ENCODE results near the gene SLC36A3.
"Not testable (repeated sequence)": the region's sequence is repeated elsewhere in the genome, so short reads cannot be mapped to it uniquely, and the experiment has no call there.

SLC36A3 gene

DNA sequence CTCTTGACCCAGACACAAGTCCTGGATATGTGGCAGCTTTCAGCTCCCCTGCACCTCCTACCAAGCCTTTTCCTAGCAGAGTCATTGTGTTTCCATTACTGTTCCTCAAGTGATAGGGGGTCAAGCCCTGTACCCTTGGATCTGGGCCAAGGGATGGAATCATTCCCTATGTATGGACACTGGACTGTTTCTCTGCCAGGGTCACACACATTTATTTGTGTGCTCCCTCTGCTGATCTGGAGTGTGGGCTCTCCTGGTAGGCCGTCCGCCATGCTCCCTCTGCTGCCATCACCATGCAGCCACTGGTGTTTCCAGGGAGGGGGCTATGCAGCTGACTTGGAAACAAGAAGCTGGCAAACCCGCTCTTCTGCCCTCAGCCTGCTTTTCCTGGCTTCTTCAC is 41.0 kb downstream of the SLC36A3 start:
- in situ Hi-C loops (cut with MboI; ENCODE audit: low sequenced_read_pairs): no loop called here

DNA sequence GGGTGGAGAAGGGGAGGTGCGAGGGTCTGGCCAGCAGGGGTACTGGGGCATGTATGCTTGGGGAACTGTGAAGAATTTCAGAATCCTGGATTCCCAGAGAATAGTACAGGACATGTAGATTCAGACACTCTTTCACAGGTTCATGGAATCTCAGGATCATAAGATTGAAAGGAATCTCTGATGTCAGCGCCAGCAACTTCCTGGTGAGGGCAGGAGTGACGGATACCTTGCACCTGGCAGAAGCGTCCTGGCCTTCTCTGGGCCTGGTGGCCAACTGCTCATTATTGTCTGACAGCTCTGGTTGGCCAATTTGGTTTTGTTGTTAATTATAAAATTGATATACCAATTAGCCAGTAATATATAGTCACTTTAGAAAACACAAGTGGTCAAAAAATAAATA is 43.6 kb downstream of the SLC36A3 start:
- in situ Hi-C loops (cut with MboI; ENCODE audit: low sequenced_read_pairs): no loop called here

DNA sequence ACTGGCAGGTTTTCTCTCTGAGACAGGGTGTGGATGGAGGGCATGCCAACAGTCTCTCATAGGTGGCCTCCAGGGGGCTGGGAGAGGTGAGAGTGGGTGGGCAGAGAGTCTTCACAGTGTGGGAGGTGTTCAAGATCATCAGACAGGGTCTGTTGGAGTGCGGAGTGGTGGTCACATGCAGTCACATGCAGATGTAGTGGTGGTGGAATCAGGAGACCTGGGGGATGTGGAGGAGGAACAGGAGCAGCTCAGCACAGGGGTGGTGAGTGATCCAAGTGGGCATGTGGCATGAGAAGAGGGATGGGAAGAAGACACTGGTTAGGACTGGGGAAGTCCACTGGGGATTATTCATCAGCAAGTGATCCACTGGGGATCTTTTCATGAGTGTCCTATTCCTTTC is 44.8 kb downstream of the SLC36A3 start:
- in situ Hi-C loops (cut with MboI; ENCODE audit: low sequenced_read_pairs): no loop called here

DNA sequence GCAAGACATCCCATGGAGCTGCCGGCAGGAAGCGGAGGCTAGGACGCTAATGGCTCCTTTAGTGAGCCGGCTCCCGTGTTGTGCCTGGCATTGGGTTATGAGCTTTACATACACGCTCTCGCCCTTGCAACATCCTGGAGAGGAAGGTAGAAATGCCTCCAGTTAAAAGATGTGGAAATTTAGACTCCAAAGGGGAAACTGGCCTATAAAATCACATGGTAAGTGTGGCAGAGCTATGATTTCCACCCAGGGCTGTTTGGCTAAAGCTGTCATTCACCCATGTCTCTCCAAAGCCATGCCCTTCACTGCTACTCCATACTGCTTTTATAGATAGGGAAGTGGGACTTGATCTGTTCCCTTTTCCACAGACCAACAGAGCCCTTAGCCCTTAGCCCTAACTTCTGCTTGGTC is 45.4 kb downstream of the SLC36A3 start:
- in situ Hi-C loops (cut with MboI; ENCODE audit: low sequenced_read_pairs): no loop called here

DNA sequence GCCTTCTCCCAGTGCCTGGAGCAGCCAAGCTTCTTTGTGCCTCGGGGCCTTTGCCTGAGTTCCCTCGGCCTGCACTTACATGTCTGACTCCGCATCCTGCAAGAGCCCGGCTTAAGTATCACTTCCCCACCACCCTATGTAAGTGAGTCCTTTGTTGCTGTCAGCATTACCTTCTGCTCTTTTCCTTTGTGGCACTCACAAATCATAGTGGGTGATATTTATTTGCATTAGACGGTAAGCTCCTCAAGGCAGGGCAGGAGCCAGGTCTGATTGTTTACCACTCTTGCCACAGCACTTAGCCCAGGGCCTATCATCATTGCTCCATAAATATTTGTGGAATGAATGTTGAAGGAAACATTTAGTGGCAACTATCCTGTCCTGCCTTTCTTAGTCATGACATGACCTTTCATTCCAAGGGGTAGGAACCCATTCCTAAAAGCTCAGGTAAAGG is 45.8 kb downstream of the SLC36A3 start:
- in situ Hi-C loops (cut with MboI; ENCODE audit: low sequenced_read_pairs): no loop called here

DNA sequence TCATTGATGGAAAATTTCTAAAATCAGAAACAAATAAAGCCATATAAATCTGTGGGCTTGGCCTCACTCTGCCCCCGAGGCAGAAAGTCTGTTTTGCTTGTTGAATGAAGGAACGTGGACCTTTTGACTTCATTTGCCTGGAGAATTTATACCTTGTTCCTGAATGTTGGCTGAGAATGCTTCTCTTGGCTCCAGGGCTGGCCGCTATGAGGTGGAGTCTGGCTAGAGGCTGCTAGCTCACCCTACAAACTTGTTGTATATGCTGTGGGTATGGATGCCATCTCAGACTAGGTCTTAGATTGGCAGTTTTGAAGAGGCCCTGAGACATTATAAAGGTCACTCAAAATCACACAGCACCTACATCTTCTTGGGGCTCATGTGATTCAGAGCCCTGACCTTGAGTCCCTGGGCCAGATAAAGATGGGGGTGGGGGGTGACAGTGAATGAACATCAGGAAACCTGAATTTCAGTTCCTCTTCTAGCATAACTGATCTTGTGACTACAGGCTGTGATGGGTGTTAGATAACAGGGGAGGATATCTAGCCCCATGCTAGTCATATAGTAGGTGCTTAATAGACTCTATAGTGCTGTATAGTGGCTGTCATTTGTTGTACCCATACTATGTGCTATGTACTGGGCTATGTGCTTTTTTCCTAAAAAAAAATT is 47.8 kb downstream of the SLC36A3 start:
- in situ Hi-C loops (cut with MboI; ENCODE audit: low sequenced_read_pairs): no loop called here

DNA sequence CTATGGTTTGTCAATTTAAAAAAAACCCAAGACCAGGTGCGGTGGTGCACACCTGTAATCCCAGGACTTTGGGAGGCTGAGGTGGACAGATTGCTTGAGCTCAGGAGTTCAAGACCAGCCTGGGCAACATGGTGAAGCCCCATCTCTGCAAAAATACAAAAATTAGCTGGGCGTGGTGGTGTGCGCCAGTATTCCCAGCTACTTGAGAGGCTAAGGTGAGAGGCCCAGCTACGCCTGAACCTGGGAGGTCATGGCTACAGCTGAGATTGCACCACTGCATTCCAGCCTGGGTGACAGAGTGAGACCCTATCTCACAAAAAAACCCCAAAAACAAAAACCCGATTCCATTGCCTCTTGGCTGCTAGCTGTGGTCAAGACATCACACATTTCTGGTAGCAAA is 48.6 kb downstream of the SLC36A3 start:
- in situ Hi-C loops (cut with MboI; ENCODE audit: low sequenced_read_pairs): not testable (repeated sequence)

DNA sequence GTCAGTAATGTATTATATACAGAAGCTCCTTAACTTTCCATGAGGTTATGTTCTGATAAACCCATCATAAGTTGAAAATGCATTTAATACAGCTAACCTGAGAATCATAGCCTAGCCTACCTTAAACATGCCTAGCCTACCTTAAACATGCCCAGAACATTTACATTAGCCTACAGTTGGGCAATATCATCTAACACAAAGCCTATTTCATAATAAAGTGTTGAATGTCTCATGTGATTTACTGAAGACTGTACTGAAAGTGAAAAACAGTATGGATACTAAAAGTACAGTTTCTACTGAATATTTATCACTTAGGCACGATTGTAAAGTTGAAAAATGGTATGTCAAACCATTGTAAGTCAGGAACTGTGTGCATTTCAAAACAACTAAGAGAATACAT is 49.0 kb downstream of the SLC36A3 start:
- in situ Hi-C loops (cut with MboI; ENCODE audit: low sequenced_read_pairs): no loop called here

DNA sequence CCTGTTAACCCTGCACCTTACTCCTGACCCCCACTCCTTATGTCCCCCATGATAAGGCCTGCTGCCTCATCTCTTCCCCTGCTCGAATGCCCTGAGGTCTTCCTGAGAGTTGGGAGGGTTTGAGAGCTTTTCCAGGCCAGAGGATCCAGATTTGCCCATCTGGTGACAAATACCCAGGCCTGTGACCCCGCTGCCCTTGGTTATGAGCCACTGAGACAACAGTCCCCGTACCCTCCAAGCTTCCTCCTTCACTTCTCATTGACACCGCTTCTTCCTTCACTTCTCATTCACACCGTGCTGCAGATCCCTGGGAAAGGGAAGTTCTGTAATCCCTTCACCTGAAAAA is 50.0 kb downstream of the SLC36A3 start:
- in situ Hi-C loops (cut with MboI; ENCODE audit: low sequenced_read_pairs): no loop called here

DNA sequence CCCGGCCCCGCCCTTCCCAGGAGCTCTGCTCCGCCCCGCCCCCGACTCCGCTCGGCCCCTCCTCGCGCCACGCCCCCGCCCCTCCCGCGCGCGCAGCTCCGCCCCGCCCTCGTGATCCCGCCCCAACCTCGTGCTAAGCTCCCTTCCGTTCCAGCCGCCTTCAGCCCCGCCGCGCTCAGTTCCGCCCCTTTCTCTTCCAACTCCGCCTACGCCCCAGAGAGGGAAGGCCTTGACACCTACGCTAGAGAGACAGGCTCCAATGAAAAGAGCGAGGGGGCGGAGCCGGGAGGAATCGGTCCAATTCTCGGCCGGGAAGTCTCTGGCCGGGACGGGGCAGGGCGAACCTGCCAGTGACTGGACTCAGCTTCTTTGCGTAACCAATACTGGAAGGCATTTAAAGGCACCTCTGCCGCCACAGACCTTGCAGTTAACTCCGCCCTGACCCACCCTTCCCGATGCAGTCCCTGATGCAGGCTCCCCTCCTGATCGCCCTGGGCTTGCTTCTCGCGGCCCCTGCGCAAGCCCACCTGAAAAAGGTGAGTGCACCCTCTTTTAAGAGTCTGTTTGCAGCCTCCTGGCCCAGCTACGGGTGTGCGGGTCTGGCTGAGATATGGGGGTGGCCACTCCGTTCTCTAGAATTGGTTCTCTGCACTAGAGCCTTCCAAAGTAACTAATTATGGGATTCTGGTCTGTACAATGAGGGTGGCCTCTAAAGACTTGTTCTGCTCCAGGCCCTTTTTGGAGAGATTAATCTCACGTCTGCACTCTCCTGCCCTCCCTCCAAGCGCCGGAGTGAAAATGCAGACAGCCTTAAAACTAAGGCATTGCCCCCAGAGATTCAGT is 50.6 kb downstream of the SLC36A3 start, which contains the start of gene GM2A:
TSS of gene GM2A (plus strand) at position 424 of the 843 bp plus-strand sequence. CDS start at position 456, 32 bp downstream.
- in situ Hi-C loops (cut with MboI; ENCODE audit: low sequenced_read_pairs): no loop called here

DNA sequence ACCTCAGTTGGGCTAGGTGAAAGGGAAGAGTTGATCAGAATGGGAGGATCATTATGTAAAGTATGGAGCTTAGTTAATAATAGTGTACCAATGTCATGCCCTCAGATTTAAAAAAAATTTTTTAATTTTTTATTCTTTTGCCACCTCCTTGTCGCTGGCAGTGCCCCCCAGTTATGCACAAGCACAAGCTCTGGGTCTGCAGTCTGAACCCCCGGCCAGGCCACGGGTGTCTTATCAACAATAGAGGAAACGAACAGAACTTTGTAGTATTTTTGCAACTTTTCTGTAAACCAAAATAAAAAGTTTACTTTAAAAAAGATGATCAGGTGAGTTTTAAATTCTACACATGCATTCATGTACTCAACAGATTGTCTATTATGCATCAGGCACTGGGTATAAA is 51.9 kb downstream of the SLC36A3 start:
- in situ Hi-C loops (cut with MboI; ENCODE audit: low sequenced_read_pairs): no loop called here

DNA sequence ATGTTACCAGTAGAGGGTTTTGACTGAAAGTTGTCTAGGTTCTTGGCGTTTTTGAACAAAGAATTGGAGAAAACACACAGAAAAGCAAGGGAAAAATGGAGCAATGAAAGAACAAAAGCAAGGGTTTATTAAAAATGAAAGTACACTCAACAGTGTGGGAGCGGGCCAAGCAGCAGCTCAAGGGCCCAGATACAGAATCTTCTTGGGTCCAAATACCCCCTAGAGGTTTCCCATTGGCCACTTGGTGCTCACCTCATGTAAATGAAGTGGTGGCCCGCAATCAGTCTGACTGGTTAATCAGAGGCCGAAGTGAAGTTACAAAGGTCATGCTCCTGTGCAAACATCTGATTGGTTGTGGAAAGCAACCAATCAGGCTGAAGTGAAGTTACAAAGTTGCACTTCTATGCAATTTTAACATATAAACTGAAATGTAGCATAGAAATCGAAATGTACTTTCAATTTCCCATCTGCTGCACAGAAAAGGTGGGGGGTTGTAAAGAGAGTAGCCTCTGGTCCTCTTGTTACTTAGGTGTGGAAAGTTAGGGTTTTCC is 52.5 kb downstream of the SLC36A3 start:
- in situ Hi-C loops (cut with MboI; ENCODE audit: low sequenced_read_pairs): no loop called here

DNA sequence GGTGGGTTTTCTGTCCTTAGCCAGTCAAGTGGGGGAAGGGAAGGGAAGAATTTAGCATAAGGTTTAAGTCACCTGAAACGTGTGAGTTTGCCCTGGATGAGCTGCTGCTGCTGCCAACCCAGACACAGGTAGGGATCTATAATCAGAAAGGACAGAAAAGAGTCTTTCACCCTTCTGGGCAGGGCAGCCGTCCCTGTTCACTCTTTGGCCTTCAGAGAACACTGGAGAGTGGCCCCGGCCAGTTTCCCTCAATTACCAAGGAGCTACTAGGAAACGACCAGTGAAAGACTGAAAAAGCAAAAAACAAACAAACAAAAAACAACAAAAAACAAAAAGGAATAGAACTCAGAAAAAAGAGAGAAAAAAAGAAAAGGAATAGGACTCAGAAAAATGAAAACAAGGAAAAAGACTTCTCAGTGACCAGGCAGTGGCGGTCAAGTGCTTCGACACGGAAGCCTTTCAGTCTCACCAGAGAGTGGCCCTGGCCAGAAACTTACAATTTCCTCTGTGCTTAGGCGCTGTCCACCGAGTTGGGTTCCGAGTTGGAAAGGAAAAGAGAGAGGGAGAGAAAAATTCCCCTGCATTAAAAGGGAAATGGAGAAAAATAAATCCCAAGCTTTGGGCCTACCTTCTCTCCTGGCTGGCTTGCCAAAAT is 53.1 kb downstream of the SLC36A3 start:
- in situ Hi-C loops (cut with MboI; ENCODE audit: low sequenced_read_pairs): no loop called here

DNA sequence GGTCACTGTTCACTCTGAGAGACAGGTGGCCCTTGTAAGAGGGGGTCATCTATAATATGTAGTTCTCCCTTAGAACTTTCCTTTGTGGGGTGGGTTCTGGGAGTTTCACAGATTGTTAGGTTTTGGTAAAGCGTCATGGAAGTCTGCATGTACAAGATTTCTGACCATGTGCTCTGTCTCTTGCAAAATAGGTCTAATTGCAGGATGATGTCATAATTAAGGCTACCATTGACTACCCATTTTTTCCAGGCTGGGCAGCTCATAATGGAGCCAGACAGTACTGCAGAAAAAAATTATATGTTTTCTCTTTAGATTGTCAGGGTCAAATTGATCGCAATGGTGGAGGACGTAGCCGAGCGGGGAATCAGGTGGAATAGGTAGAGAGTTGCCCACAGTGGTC is 54.3 kb downstream of the SLC36A3 start:
- in situ Hi-C loops (cut with MboI; ENCODE audit: low sequenced_read_pairs): no loop called here

DNA sequence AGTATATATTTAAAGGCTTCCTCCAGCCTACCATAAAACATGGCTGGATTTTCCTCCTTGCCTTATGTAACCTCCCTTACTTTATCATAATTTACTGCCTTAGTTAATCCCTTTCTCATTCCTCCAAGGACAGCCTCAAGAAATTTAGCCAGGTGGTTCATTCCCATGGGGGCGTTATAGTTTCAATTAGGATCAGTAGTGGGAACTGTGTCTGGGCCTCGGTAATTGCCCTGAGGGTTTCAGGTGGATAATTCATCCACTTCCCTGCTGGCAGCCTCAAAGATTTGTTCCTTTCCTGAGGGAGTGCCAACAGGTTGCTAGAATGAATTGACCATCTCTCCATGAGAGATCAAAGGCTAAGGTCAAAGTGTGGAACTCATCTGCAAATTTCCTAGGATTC is 54.9 kb downstream of the SLC36A3 start:
- in situ Hi-C loops (cut with MboI; ENCODE audit: low sequenced_read_pairs): no loop called here

DNA sequence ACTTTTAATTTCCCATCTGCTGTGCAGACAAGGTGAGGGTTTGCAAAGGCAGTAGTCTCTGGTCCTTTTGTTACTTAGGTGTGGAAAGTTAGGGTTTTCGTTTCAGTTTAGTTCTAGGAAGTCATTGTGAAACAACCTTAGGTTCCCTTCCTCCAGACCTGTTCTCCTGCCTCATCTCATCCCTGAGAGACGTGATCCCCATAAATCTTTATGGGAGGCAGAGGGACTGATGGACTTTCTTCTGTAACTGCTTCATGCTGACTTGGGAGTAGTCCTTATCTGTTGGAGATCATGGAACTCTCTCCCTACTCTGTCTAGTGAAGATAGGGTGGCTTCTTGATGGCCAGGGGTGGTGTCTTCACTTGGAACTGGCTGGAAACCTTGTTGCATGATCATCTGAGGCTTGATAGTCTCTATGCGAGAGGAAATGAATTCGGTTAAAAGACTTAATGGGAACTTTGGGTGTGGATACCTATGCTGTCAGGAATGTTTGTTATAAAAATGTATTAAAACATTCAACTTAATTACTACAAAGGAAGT is 57.8 kb downstream of the SLC36A3 start:
- in situ Hi-C loops (cut with MboI; ENCODE audit: low sequenced_read_pairs): no loop called here

DNA sequence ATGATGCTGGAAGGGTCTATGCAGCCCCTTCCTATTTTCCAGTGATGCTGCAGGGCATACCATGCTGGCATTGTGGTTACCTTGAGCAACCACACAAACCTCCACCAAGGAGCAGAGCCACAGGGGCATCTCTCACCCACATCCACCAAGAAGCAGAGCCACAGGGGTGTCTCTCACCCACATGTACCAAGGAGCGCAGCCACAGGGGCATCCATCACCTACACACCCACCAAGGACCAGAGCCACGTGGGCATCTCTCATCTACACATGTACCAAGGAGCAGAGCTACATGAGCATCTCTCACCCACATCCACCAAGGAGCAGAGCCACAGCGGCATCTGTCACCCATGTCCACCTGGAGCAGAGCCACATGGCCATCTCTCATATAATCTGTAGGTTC is 59.4 kb downstream of the SLC36A3 start:
- in situ Hi-C loops (cut with MboI; ENCODE audit: low sequenced_read_pairs): no loop called here

DNA sequence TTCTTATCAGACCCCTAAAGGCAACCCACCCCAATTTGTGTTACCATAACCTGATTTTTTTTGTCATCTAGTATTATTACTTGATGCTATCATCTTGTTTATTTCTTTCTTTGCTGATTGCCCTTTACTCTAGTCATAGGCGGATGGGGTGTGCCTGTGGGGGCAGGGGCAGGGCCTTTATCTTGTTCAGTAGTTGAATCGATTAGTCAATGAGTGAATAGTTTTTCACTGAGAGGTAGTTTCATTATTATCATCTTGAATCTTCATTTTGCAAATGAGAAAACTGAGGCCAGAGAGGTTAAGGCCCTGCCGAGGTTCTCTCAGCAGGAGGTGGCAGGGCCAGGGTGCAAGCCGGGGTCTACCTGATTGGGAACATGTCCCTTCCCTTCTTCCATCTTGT is 60.0 kb downstream of the SLC36A3 start:
- in situ Hi-C loops (cut with MboI; ENCODE audit: low sequenced_read_pairs): no loop called here

DNA sequence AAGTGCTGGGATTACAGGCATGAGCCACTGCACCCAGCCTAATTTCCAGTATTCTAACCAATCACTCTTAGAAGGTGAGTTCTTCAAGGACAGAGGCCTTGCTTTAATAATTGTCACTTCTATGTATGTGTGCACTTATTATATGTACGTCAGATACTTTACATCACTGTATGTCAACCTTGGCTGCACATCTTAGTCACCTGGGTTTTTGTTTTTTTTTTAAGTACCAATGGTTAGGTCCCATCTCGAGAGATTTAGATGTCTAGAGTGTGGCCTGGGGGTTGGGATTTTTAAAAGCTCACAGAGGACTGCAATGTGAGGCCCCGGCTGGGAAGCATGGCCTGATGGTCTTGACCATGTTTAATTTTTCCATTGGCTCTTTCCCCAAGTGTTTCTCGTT is 60.4 kb downstream of the SLC36A3 start:
- in situ Hi-C loops (cut with MboI; ENCODE audit: low sequenced_read_pairs): no loop called here

DNA sequence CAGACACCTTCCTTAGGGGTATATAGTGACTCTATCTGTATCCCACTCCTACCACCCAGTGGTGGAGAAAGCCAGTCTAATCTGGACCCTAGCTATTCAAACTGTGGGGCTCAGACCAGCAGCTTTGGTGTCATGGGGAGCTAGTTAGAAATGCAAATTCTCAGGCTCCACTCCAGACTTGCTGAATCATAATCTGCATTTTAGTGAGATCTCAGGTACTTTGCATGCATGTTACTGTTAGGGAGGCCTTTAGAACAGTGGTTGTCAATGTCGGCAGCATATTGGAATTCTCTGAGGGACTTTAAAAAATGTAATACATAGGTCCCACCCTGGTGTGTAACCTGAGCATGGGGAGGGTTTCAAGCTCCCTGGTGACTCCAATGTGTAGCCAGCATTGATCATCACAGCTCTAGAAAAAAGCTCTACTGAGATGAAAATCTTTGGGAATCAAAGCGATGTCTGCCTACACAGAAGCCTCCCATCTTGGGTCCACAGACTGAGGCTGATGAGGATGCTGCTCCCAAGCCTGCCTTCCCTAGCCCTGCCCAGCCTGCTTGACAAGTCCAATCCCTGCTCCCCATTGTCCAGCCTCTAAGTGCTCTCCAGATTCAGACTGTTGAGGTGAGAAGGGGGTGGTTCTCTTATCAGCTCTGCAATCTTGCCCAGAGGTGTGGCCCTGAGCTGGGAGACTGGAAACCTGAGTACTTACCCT is 62.5 kb downstream of the SLC36A3 start:
- in situ Hi-C loops (cut with MboI; ENCODE audit: low sequenced_read_pairs): no loop called here

Measured in HL-60/S4 treated with phorbol 12-myristate 13-acetate at 8.2 ng/mL for 4 days and 3 days (cell line).